Ishikawa (cell line): ENCODE measurements around the gene IL12A.

Source experiments
- CEBPB ChIP-seq: IDR thresholded peaks from 2 replicates; pipeline ENCODE4 v1.6.1; 2012
- CREB1 ChIP-seq: IDR thresholded peaks from 2 replicates; pipeline ENCODE4 v1.6.1; 2012; ENCODE audit warnings: low read depth
- EGR1 ChIP-seq: IDR thresholded peaks from 2 replicates; pipeline ENCODE4 v1.6.1; 2012
- EP300 ChIP-seq: IDR thresholded peaks from 2 replicates; pipeline ENCODE4 v1.6.1; 2012; ENCODE audit warnings: borderline replicate concordance
- FOXM1 ChIP-seq: IDR thresholded peaks from 2 replicates; pipeline ENCODE4 v1.6.1; 2012; ENCODE audit warnings: low read depth, borderline replicate concordance
- MAX ChIP-seq: IDR thresholded peaks from 2 replicates; pipeline ENCODE4 v1.6.1; 2012
- NFIC ChIP-seq: IDR thresholded peaks from 2 replicates; pipeline ENCODE4 v1.6.1; 2012
- RAD21 ChIP-seq: IDR thresholded peaks from 2 replicates; pipeline ENCODE4 v1.6.1; 2012; ENCODE audit warnings: low read depth
- REST ChIP-seq: IDR thresholded peaks from 2 replicates; pipeline ENCODE4 v1.6.1; 2012; ENCODE audit warnings: low read depth, mild to moderate bottlenecking
- TAF1 ChIP-seq: IDR thresholded peaks from 2 replicates; pipeline ENCODE4 v1.6.1; 2012; ENCODE audit warnings: low read depth, mild to moderate bottlenecking
- TCF12 ChIP-seq: IDR thresholded peaks from 2 replicates; pipeline ENCODE4 v1.6.1; 2012; ENCODE audit warnings: low read depth
- TEAD4 ChIP-seq: IDR thresholded peaks from 2 replicates; pipeline ENCODE4 v1.6.1; 2012
- USF1 ChIP-seq: IDR thresholded peaks from 2 replicates; pipeline ENCODE4 v1.6.1; 2012
- YY1 ChIP-seq: IDR thresholded peaks from 2 replicates; pipeline ENCODE4 v1.6.1; 2012; ENCODE audit warnings: low read depth
- ZBTB7A ChIP-seq: IDR thresholded peaks from 2 replicates; pipeline ENCODE4 v1.6.1; 2012; ENCODE audit warnings: low read depth

Gene IL12A

GRCh38 chr3:159996959-159997358 lies 8.3 kb downstream of the IL12A start:
- no peak for TF ChIP-seq EP300
- no peak for TF ChIP-seq EGR1
- TF ChIP-seq YY1: no peak
- TF ChIP-seq TEAD4: no peak
- TF ChIP-seq FOXM1: no peak
- TF ChIP-seq REST: no peak
- no peak for TF ChIP-seq TCF12
- TF ChIP-seq CREB1: no peak
- TF ChIP-seq ZBTB7A: no peak
- no peak for TF ChIP-seq CEBPB
- no peak for TF ChIP-seq MAX
- TF ChIP-seq TAF1: no peak
- no peak for TF ChIP-seq RAD21

- TF ChIP-seq CEBPB (no peak), NFIC (no peak), MAX (no peak), USF1 (no peak), ZBTB7A (no peak), EP300 (no peak), RAD21 (no peak), TAF1 (no peak), EGR1 (no peak), CREB1 (no peak)
These were observed 12.6 kb downstream of the IL12A start for GRCh38 chr3:160001148-160001760.

- no peak for TF ChIP-seq EGR1
- TF ChIP-seq TCF12: no peak
- TF ChIP-seq YY1: no peak
- TF ChIP-seq EP300: no peak
- no peak for TF ChIP-seq FOXM1
- no peak for TF ChIP-seq REST
- TF ChIP-seq ZBTB7A: no peak
- TF ChIP-seq RAD21: no peak
These were observed 13.4 kb downstream of the IL12A start for GRCh38 chr3:160001850-160002623.

GRCh38 chr3:160003520-160004128 lies 15.0 kb downstream of the IL12A start:
- peak; percentile 79 for TF ChIP-seq RAD21
- no peak for TF ChIP-seq YY1

GRCh38 chr3:160005004-160005403 lies 16.4 kb downstream of the IL12A start:
- no peak for TF ChIP-seq CREB1

- peak; percentile 89 for TF ChIP-seq RAD21
- no peak for TF ChIP-seq TAF1
- no peak for TF ChIP-seq CREB1
- no peak for TF ChIP-seq YY1
- no peak for TF ChIP-seq TEAD4
- TF ChIP-seq FOXM1: no peak
- no peak for TF ChIP-seq CEBPB
These were observed 17.9 kb downstream of the IL12A start for GRCh38 chr3:160006282-160007163.
